ENCODE results near the gene SLC16A1.

DNA sequence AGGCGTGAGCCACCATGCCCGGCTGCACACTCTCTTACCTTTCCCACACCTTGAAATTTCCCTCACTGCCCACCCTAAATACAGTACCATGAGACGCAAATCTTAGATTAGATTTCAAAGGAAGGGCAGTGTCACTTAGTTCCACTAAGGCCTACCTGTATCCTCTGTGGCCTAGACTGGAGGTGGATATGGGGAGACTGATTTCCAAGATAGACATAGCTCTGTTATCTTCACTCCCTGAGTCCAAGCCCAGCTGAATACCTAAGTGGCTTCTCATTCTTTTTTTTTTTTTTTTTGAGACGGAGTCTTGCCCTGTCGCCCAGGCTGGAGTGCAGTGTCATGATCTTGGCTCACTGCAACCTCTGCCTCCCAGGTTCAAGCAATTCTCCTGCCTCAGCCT, 89.0 kb downstream of the SLC16A1 start:
- TF ChIP-seq EZH2 (IDR thresholded peaks at IDR 0.05) = no peak
- TF ChIP-seq, protein P1, sequence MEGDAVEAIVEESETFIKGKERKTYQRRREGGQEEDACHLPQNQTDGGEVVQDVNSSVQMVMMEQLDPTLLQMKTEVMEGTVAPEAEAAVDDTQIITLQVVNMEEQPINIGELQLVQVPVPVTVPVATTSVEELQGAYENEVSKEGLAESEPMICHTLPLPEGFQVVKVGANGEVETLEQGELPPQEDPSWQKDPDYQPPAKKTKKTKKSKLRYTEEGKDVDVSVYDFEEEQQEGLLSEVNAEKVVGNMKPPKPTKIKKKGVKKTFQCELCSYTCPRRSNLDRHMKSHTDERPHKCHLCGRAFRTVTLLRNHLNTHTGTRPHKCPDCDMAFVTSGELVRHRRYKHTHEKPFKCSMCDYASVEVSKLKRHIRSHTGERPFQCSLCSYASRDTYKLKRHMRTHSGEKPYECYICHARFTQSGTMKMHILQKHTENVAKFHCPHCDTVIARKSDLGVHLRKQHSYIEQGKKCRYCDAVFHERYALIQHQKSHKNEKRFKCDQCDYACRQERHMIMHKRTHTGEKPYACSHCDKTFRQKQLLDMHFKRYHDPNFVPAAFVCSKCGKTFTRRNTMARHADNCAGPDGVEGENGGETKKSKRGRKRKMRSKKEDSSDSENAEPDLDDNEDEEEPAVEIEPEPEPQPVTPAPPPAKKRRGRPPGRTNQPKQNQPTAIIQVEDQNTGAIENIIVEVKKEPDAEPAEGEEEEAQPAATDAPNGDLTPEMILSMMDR (IDR thresholded peaks at IDR 0.05) = no peak
